ENCODE results near the gene RANBP1. TPM values are rescaled to one million over a fixed set of nuclear protein-coding genes. Genes with fewer than 3 reads are reported as not detected.

Gene RANBP1
- polyA plus RNA-seq, 1 donor (not counting 4 experiments of a cell fraction or from before 2014, with no cell fraction given), result 193 TPM

DNA sequence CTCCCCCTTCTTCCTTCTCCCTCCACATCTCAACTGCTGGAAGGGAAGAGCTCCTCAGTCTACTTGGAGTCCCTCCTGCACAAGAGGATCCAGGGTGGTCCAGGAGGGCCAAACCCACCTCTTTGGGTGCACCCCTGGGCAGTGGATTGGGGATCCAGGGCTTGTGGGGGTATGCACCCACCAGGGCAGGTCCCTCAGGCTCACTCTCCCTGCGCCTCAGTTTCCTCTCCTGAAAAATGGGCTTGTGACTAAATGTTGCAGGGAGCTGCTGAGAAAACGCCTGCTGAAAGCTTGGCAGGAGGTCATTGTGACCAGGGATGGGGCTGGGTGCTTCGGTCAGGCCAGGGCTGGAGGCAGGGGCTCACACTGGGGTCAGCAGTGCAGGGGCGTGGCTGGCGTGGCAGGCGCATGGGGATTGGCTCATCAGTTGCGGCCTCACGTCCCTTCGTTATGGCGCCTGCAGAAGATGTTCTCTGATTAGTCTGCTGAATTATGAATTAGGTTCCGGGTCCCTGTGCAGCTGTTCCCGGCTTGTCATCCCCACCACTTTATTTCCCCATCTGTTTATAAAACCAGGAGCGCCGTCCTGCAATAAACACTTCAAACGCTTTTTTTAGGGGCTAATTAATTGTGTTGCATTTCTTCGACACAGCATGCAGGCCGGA, 60.6 kb downstream of the RANBP1 start:
- Histone ChIP-seq H3K4me1 (ENCODE audit: control insufficient read depth, extremely low read depth, insufficient read depth, low read length) (no peaks in the 10 kb centered on the region), H3K4me2 (ENCODE audit: control insufficient read depth, extremely low read depth, insufficient read depth, low read depth, low read length) (no peak overlapping the region), H3K9me3 (ENCODE audit: control insufficient read depth, low read depth, low read length) (no peaks in the 10 kb centered on the region), H3K79me2 (ENCODE audit: control insufficient read depth, insufficient read depth, low read length) (no peaks in the 10 kb centered on the region), H4K20me1 (ENCODE audit: control insufficient read depth, extremely low read depth, insufficient read depth, low read length) (no peaks in the 10 kb centered on the region), H3K27me3 (ENCODE audit: control insufficient read depth, extremely low read depth, insufficient read depth, low read length) (peaks cover 6% of the 10 kb centered on the region), H3K27ac (ENCODE audit: control insufficient read depth, insufficient read depth, low read length) (no peak overlapping the region), H2AFZ (ENCODE audit: control insufficient read depth, low read length) (no peak overlapping the region), H3K36me3 (ENCODE audit: control insufficient read depth in 2 of 2, extremely low read depth in 1 of 2, insufficient read depth in 2 of 2, low read length in 2 of 2) (no peaks in the 10 kb centered on the region), H3K9me1 (ENCODE audit: control insufficient read depth, extremely low read depth, insufficient read depth, low read length) (no peaks in the 10 kb centered on the region), H3K9ac (ENCODE audit: control insufficient read depth, extremely low read depth, insufficient read depth, low read length) (no peak overlapping the region), H3K4me3 (ENCODE audit: control insufficient read depth in 2 of 3, extremely low read depth in 1 of 3, insufficient read depth in 2 of 3, low read depth in 1 of 3, low read length in 3 of 3) (no peak overlapping the region)
- dilution Hi-C loops (cut with MboI; ENCODE audit: extremely low pct_ligation_motif_present, low sequenced_read_pairs), result no loop called here
- no peak for FAIRE-seq
- TF ChIP-seq EZH2 (IDR thresholded peaks at IDR 0.05; ENCODE audit: low read length) (no peak), CTCF (optimal IDR thresholded peaks at IDR 0.05 in 1 of 3, IDR thresholded peaks at IDR 0.05 in 1 of 3, conservative IDR thresholded peaks at IDR 0.05 in 1 of 3; ENCODE audit: extremely low read depth in 1 of 3, insufficient read depth in 2 of 3, low read length in 3 of 3) (no peak)
- no peak for DNase-seq (ENCODE audit: low read depth, low spot score)

Small RNAs within 50 kb of the gene (small RNA-seq; reads per million reads assigned to genes)
- gene MIR6816 (ENCODE audit: insufficient read length in 3 of 3, low read depth in 3 of 3, low replicate concordance in 1 of 3) (0 reads per million in 3 experiments), gene RF00017 (ENCODE audit: insufficient read length in 3 of 3, low read depth in 3 of 3, low replicate concordance in 1 of 3) (0 reads per million in 3 experiments), gene RF00599 (ENCODE audit: insufficient read length in 3 of 3, low read depth in 3 of 3, low replicate concordance in 1 of 3) (0 reads per million in 3 experiments)

Other genes with a start within 250 kb of the RANBP1 start
- 130 to 225 TPM (median 139 TPM) in 3 replicates for gene COMT, start 174.3 kb upstream of the RANBP1 start, polyA plus RNA-seq
- 12.9 to 18.6 TPM (median 16.0 TPM) in 3 replicates for gene TXNRD2, start 174.3 kb upstream of the RANBP1 start, polyA plus RNA-seq
- gene ARVCF, start 99.3 kb upstream of the RANBP1 start, polyA plus RNA-seq, result 5.3 to 8.4 TPM (median 5.7 TPM) in 3 replicates
- 20.1 to 30.7 TPM (median 28.1 TPM) in 3 replicates for gene TANGO2, start 95.0 kb upstream of the RANBP1 start, polyA plus RNA-seq
- gene DGCR8, start 35.9 kb upstream of the RANBP1 start, polyA plus RNA-seq, result 14.3 to 24.3 TPM (median 17.2 TPM) in 3 replicates
- gene TRMT2A, start 1.1 kb downstream of the RANBP1 start, polyA plus RNA-seq, result 18.3 to 53.7 TPM (median 20.6 TPM) in 3 replicates
- gene ZDHHC8, start 15.7 kb downstream of the RANBP1 start, polyA plus RNA-seq, result 16.0 to 44.5 TPM (median 25.4 TPM) in 3 replicates
- gene CCDC188, start 35.0 kb downstream of the RANBP1 start, polyA plus RNA-seq, result not detected in 3 replicates
- 2.5 to 5.6 TPM (median 5.5 TPM) in 3 replicates for gene RTN4R, start 152.2 kb downstream of the RANBP1 start, polyA plus RNA-seq
- gene DGCR6L, start 204.0 kb downstream of the RANBP1 start, polyA plus RNA-seq, result 19.2 to 38.3 TPM (median 25.2 TPM) in 3 replicates

Data from keratinocyte (primary cell).